GM21447 (cell line): ENCODE results near the gene AGBL3.
"Not testable (repeated sequence)": the region's sequence is repeated elsewhere in the genome, so short reads cannot be mapped to it uniquely, and the experiment has no call there.

Source experiments
- ATAC-seq: cut with Tn5 transposase; IDR thresholded peaks from one replicate; pipeline ENCODE4 v1.9.1; 2021; ENCODE audit not compliant: unreplicated experiment

The AGBL3 gene

DNA sequence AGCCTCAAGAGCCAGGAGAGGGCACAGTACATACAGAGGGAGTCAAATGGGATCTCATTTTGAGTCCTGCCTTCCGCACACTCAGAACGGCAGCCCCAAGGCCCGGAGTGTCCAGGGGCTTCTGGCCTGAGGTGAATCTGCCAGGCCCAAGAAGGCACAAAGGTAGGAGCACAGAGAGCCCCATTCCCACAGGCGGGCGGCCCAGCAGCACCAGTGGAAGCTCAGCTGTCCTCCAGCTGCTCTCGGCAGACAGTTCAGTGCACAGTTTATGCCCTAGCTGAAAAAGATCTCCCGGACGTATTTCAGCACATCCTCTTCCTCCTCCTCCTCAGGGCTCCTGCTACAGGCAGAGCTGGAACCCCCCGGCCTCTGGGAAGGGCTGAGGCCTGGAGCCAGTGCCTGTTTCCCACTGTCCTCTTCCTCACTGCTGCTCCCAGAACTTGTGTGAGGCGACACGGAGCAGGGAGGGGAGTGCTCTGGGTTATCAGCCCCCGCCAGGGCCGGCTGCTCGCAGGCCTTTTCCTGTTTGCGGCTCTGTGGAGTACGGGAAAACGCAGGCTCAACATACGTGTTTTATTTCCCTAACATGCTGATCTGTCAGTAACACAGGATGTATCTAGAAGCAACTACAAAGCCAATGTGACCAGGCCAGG, 180.2 kb downstream of the AGBL3 start:
- ATAC-seq, result no peak

DNA sequence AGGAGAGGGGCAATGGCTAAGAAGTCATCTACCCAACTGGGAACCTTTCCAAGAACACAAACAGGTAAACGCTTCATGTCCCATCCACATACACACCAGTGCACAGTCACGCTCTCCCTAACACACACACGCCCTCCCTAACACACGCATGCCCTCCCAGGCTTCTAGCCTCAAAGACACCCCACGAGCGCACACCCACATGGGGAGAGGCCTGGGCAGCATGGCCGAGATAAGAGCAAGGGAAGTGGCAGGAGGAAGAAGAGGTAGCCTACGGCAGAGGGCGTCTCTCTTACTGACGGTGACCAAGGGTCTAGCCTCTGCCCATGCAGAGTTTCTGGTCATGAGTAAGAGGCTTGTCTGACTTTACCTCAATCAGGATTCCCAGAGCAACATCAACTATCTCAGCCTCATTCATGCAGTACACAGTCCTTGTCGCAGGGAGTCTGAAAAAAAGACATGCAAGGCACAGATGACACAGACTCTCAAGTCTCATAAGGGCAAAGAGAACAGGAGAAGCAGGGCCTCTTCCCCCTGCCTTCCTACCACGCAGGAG, 181.1 kb downstream of the AGBL3 start:
- ATAC-seq, result no peak

DNA sequence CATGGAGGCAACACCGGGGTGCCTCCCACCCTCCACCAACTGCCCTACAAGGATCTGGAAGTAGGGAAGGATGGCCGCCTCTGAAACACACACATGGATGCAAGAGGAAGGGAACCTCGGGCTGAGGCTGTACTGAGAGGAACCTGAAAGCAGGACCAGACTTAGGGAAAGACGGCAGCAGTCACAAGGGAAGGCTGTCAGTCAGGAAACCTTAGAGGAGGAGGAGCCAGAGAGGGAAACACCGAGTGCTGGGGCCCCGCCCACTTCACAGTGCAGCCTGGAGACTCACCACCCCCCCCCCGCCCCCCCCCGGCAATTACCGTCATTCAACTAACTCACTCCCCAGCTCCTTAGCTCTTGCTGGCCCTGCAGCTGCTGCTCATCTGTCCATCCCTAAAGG, 181.7 kb downstream of the AGBL3 start:
- ATAC-seq, result no peak

DNA sequence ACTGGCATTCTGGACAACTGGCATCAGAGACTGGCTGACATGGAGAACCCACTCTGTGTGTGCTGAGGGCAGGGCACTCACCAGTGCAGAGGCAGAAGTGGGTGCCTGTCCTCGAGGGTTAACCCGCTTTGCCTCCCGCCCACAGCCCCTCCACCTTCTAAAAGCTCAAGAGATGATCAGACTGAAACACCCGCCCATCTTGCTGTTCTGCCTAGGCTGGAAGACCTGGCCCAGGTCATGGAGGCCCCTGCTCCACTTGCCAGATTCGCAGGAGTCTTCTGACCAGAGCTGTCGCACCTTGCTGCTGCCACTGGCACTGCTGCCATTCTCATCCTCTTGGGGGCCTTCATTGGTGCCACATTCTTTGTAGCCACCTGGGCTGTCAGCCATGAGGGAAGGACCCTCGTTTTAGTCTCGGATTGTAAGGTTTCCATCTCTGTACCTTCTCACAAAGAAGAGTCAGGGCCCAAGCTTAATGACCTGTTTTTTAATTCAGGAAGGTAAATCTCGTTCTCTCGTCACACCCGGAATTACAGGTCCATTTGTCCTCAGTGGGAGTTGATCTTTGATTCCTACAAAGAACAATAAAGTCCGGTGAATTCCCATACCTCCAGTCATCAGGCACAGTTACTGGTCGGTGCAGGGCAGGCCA, 182.3 kb downstream of the AGBL3 start:
- no peak for ATAC-seq

DNA sequence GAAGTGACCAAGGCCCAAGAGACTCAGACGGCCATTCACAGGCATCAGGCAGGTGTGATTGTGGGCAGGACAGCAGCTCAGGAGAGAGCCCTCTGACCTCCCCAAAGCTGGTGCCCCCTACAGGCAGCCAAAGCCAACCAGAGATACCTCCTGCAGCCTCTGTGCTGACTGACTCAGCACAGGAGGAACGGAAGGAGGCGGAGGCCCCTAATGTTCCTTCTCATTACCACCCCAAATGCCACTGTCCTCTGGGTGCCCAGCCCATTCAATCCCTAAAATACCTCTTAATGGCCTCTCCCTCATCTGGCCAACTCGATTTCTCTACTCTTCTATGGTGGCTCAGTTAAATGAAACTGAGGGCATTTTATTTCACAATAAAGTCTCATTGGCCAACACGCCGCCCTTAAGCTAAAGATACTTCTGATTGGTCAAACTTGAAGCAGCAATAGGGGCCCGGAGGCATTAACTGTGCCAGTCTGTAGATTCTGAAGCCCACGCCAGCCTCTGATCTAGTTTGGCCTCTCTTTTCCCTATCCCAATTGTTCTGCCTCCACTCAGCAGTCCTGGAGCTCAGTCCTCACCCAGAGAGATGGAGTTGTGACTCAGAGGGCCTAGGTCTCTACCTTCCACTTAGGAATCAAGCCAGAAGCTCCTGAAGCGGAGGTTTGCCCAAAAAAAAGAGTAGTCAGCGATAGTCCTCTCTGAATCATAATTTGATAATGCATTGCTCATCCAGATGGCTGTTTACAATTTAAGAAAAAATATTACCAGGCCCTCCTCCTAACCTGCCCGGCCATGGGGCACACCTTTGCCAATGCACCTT, 183.0 kb downstream of the AGBL3 start:
- peak; percentile 22 for ATAC-seq

DNA sequence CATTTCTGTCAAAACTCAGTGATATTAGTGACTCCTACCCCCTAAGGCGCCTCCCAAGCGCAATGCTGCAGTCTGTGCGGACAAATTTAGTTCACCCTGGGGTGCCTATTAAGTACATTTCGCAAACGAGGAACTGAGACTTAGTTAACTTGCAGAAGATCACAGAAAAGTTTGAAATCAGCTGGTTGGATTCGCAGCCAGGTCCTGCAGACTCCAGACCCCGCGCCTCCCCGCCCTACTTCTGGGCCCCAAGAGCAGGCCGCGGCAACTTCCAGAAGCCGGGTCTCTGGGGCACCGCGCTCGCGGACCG, 183.6 kb downstream of the AGBL3 start:
- peak; percentile 7 for ATAC-seq

DNA sequence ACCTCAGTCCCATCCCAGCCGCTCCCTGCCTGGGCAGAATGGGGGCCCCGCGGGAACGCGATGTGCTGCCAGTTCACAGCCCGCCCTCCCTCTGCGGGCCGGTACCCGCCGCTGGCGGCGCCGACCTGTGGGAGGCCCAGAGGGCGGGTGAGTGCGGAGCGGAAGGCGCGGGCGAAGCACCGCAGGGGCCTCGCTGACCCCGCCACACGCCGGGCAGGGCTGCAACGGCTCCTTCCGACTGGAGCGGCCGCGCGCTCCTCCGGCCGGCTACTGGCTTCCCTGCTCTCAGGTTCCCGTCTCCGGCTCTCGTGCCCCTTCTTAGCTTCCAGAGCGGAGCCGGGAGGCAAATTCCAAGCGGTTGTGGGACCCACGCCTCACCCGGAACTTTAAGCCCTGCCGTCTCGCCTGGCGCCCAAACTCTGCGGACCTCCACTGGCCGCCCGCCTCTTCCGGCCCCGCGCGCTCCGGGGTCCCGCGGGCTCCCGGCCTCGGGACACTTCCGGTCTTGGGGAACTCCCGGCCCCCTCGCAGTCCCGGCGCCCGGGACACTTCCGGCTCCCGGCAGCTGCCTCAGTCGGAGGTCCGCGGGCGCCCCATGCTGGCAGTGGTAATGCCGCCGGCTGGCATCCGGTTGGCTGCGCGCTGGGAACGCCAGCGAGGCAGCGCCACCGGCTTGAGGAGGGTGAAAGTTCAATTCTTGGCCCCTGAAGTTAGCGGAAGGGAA, 184.1 kb downstream of the AGBL3 start, which contains the start of gene CYREN:
CYREN (minus strand) TSS at position 434 of the 724 bp plus-strand sequence. CDS start 1,785 bp downstream, outside the sequence.
- peak; percentile 61 for ATAC-seq

DNA sequence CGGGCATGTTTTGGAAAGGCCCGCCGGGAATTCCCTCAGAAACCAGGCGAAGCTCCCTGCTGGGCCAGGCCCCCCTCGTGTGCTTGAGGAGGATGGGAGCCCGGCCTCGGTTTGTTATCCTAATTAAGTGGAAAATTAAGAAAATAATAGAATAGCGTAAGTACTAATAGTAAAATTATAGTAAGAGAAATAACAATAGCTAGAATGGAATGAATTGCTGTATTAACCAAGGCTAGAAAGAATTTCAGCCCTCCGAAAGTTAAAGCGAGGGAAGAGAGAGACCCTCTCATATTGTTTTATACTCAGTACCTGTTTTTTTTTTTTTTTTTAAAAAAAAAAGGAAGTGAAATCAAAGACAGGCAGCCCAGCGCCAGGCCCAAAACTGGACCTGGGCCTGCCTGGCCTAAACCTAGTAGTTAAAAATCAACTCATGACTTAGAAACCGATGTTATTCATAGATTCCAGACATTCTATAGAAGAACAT, 184.7 kb downstream of the AGBL3 start:
- ATAC-seq, result peak; percentile 42

DNA sequence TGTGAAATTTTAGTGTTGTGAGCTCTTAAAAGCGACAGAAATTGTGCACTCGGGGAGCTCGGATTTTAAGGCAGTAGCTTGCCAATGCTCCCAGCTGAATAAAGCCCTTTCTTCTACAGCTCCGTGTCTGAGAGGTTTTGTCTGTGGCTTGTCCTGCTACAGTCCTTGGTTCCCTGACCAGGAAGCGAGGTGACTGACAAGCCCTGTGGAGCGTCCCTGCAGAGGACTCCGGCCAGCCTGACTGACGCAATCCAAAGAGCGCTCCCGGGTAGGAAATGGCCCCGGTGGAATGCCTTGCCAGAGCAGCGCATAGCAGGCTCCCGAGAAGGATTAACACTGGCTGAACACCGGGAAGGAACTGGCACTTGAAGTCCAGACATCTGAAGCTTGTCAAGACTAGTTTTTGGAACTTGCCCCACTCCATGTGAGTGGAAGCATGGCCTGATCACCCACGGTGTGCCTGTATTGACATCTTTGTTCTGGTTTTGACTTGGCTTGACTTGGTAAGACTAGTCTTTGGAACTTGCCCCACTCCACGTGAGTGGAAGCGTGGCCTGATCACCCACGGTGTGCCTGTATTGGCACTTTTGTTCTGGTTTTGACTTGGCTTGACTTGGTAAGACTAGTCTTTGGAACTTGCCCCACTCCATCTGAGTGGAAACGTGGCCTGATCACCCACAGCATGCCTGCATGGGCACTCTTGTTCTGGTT, 185.4 kb downstream of the AGBL3 start:
- not testable (repeated sequence) for ATAC-seq

DNA sequence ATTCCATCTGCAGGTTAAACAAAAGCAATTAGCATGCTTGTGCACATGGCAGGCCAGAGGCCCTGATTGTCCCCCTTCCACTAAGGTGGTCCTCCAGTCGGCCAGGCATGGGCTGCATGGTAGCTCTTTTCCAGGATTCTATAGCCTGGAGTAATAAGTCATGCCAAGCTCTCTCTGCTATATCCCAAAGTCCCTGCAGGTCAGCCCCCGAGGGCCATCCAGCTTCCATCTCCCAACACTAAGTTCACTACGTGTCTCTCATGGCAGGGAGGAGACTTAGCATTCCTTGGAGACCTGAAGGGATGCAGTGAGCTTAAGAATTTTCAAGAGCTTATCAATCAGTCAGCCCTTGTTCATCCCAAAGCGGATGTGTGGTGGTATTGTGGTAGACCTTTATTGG, 187.6 kb downstream of the AGBL3 start:
- not testable (repeated sequence) for ATAC-seq

DNA sequence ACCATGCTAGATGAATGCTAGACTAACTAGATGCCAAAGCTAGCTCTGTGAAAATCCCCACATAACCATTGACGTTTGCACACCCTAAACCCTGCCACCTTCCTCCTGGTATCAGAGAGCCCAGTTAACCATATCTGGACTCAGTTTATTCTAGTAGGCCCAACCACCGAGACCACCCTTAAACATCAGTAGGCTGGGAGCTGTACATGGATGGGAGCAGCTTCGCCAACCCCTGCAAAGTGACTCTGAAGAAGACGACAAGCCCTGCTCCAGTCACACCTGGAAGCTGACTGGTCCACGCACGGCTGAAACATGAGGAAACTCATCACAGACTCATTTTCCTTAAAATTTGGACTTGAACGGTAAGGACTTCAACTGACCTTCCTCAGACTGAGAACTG, 188.6 kb downstream of the AGBL3 start:
- ATAC-seq, result no peak

DNA sequence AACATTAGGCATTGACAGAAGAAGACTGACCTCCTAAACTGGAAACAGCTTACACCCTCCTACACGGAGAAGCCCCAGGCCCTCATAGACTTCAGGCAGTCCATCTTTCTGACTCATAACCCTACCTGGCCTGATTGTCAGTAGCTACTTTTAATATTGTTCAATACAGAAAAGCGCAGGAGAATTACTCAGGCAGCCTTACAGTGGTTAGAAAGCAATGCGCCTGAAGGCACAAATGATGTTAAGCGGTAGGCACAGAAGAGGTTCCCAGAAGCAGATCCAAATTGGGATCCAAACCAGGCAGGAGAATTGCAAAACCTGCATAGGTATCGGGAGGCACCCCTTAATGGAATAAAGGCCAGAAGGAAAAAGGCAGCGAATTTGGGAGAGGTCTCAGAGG, 189.6 kb downstream of the AGBL3 start:
- ATAC-seq, result no peak

DNA sequence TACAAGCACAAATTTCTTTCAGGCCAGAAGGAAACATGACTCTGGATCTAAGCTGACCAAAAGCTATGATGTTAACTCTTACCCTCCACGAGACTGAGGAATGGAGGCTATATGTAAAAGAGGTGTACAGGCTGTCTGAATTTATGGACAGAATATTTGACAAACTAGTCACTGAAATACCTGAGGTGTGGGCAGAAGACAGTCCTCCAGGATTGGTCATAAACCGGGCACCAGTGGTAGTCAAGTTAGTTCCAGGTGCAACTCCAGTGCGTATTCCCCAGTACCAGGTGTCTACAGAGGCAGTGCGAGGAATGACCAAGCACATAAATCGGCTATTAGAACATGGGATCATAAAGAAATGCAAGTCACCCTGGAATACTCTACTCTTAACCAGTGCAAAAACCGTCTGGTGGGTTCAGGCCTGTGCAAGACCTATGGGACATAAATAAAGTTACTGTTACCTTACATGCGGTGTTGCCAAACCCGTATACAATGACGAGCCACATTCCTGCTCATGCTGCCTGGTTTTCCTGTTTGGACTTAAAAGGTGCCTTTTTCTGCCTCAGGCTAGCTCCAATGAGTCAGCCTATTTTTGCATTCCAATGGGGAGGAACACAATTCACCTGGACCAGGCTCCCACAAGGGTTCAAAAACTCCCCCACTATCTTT, 190.9 kb downstream of the AGBL3 start:
- ATAC-seq, result no peak

DNA sequence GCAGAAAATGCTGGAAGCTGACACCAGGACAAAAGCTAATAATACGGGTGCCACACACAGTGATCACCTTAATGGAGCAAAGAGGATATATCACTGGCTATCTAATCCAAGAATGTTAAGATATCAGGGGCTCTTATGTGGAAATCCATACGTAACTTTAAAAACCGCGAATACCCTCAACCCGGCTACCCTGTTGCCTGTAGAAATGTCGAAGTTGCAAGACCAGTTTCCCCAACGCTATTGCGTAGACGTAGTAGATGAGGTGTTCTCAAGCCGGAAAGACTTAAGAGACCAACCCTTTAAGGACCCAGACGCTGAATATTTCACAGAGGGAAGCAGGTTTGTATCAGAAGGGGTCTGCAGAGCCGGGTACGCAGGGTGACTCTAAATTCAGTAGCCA, 192.1 kb downstream of the AGBL3 start:
- no peak for ATAC-seq

DNA sequence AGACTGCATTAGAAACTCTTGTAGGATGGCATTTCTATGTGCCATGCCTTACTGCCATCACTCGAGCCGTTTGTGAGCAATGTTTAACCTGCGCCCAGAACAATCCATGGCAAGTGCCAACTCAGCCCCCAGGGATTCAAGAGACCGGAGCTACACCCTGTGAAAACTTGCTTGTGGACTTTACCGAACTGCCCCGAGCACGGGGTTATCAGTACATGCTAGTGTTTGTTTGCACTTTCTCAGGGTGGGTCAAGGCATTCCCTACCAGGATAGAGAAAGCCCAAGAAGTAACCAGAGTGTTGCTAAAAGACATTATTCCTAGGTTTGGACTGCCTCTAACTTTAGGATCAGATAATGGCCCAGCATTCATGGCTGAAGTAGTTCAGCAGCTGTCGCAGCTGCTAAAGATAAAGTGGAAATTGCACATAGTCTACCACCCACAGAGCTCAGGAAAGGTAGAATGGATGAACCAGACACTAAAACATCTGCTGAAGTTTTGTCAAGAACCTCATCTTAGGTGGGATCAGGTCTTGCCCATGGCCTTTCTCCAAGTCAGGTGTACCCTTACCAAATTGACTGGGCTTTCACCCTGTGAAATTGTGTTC, 193.1 kb downstream of the AGBL3 start:
- ATAC-seq, result no peak

DNA sequence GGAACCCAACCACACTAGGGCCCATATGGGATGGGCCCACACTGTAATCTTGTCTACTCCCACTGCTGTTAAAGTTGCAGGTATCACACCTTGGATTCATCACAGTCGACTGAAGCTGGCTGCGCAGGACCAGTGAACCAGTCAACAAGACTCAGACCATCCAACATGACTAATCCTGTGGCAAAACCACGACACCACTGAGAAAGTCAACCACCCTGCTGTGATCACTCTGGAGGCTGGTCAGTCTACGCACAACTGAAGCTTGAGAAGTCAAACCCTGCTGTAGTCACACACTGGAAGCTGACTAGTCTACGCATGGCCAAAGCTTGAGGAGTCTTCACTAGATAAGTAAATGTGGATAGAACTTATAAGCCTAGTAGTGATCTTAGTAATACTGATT, 193.8 kb downstream of the AGBL3 start:
- ATAC-seq, result no peak

DNA sequence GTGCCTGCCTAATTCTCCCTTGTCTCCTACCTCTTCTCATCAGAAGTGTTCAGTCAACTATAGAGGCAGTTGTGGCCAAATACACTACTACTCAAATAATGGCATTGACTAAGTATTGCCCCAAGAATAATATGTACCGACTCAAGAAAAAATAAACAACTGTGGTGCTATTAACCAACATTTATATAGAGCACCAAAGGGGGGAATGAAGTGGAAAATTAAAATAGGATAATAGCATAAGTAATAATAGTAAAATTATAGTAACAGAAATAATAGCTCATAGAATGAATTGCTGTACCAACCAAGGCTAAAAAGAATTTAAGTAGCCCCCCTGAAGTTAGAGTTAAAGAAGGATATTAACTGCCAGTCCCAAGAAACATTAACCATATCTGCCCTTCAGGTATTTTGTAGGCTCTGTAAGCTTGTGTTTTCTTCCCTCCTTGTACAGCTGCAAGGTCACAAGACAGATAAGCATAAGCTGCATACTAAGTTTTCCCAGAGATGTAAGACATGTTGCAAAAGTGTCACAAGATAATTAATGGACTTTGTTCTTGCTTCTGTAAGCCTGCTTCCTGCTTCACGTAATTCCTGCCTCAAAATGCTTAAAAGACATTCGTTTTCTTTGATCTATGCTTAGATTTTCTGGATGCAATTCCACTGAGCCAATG, 195.1 kb downstream of the AGBL3 start:
- no peak for ATAC-seq

DNA sequence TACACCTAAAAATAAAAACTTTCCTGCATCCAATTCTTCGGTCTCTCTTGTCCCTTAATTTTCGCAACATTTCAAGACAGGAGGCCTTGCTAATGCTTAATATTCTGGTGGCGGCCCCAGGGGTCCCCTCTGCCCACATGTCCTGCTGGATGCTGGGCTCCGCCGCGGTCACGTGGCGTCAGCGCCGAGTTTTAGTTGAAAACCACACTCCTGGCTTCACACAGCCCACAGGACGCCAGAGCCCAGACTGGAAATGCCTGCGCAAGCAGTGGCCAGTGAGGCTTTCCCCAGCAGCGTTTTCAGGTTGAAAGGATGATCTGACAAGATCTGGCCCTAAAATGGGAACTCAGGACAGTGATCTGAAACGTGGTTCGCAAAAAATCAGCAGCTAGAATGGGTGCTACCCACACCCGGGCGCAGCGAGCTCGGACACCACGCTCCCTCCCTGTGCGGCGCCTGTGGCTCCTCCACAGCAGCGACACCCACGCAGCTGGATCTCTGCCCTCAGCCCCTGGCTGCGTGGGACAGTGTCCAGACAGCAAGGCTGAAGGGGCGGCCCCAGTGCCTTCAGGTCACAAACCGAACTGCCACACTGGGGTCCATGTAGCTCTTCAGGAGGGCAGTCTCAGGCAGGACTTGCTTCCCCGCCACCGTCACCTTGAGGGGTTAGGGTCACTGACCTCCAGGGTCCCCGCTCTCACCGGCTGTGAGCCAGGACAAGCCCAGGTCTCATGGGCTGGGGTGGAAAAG, 195.8 kb downstream of the AGBL3 start:
- ATAC-seq, result no peak
